Hepatocyte (in vitro differentiated cells): ENCODE results near the gene RPTOR. TPM values are rescaled to one million over a fixed set of nuclear protein-coding genes. Genes with fewer than 3 reads are reported as not detected.

ENCODE experiments used
- DNase-seq: peaks from one replicate; pipeline ENCODE4 v3.0.0-alpha.2; 2016; ENCODE audit warnings: low spot score
- H2AFZ ChIP-seq: fragments of 200-600 bp; sonication (generic); 2 replicates; pipeline ENCODE4 v1.6.0; 2016; ENCODE audit warnings: antibody characterized with exemption, mild to moderate bottlenecking
- H3K27ac ChIP-seq: fragments of 200-600 bp; sonication (generic); 2 replicates; pipeline ENCODE4 v1.5.1; 2016; ENCODE audit warnings: mild to moderate bottlenecking
- H3K27me3 ChIP-seq: fragments of 200-600 bp; sonication (generic); 2 replicates; pipeline ENCODE4 v1.6.1; 2016
- H3K36me3 ChIP-seq: fragments of 200-600 bp; sonication (generic); replicated peaks from 2 replicates; pipeline ENCODE4 v1.5.1; 2016; ENCODE audit warnings: low read depth; ENCODE audit not compliant: insufficient read depth
- H3K4me1 ChIP-seq: fragments of 200-600 bp; sonication (generic); 2 replicates; pipeline ENCODE4 v1.5.1; 2016; ENCODE audit warnings: mild to moderate bottlenecking, moderate library complexity; ENCODE audit not compliant: insufficient read depth
- H3K4me2 ChIP-seq: fragments of 200-600 bp; sonication (generic); 2 replicates; pipeline ENCODE4 v1.6.0; 2016
- H3K4me3 ChIP-seq: fragments of 200-600 bp; sonication (generic); 2 replicates; pipeline ENCODE4 v1.5.1; 2016; ENCODE audit warnings: mild to moderate bottlenecking
- H3K79me2 ChIP-seq: fragments of 200-600 bp; sonication (generic); 2 replicates; pipeline ENCODE4 v1.6.0; 2017; ENCODE audit warnings: mild to moderate bottlenecking
- H3K9me2 ChIP-seq: fragments of 200-600 bp; sonication (generic); replicated peaks from 2 replicates; pipeline ENCODE4 v1.6.0; 2017; ENCODE audit warnings: mild to moderate bottlenecking; ENCODE audit not compliant: insufficient read depth
- H3K9me3 ChIP-seq: fragments of 200-600 bp; sonication (generic); 2 replicates; pipeline ENCODE4 v1.5.1; 2016; ENCODE audit warnings: low read depth, mild to moderate bottlenecking
- H4K20me1 ChIP-seq: fragments of 200-600 bp; sonication (generic); 2 replicates; pipeline ENCODE4 v1.6.0; 2016; ENCODE audit warnings: mild to moderate bottlenecking; ENCODE audit not compliant: insufficient read depth, poor library complexity, severe bottlenecking
- EZH2 ChIP-seq: fragments of 200-600 bp; sonication (generic); IDR thresholded peaks from 2 replicates; pipeline ENCODE4 v1.6.1; 2016; ENCODE audit warnings: antibody characterized with exemption, mild to moderate bottlenecking, borderline replicate concordance
- EZH2phosphoT487 ChIP-seq: fragments of 200-600 bp; sonication (generic); IDR thresholded peaks from one replicate; pipeline ENCODE4 v1.6.1; 2018; ENCODE audit warnings: antibody characterized with exemption, mild to moderate bottlenecking, low read depth, moderate library complexity; ENCODE audit not compliant: unreplicated experiment, severe bottlenecking
- WGBS: methylation state at CpG from one replicate; pipeline ENCODE4 v1.1.6; 2016; ENCODE audit warnings: low lambda C conversion rate; ENCODE audit errors: missing lambda C conversion rate; 5-methylcytosine and 5-hydroxymethylcytosine counted together
- polyA plus RNA-seq: library from polyadenylated mRNA; unstranded; fragments of >200 nt; fragmentation: Nextera tagmentation; extraction: Ambion mirVana; gene quantifications from 2 replicates; pipeline ENCODE4 v1.2.1, GENCODE V29; 2016
- total RNA-seq: library from RNA; depleted of rRNA; stranded (reverse); fragments of >200 nt; gene quantifications from 2 replicates; pipeline ENCODE4 v1.2.3, GENCODE V29; 2014
- TF ChIP-seq, protein P1 (sequence below): fragments of 200-600 bp; sonication (generic); IDR thresholded peaks from 2 replicates; pipeline ENCODE4 v1.5.1; 2016; ENCODE audit warnings: antibody characterized with exemption, mild to moderate bottlenecking; ENCODE audit not compliant: poor library complexity

RPTOR gene
- total and polyA plus RNA-seq, 2 experiments from 2014 or later: 14.1 to 20.6 TPM

DNA sequence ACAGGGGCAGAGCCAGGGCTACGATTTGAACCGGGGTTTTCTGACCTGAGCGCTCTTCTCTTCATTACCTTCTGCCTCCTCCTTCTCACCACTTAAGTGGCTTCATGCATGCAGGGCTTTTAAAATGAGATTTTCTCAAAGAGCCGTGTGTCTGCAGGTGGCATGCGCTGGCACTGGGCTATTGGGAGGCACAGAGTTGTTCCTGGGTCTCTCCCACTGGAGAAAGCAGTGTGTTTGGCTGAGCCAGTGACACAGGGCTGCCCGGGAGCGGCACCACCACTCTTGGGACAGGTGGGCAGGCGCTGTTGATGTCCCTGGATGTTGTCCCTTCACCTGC lies 228.2 kb downstream of the RPTOR start:
- Histone ChIP-seq H3K9me2 (no peaks in the 10 kb centered on the region), H3K4me2 (no peak overlapping the region), H3K4me3 (no peak overlapping the region), H3K27ac (no peak overlapping the region), H3K9me3 (no peaks in the 10 kb centered on the region), H3K36me3 (no peaks in the 10 kb centered on the region), H3K27me3 (no peaks in the 10 kb centered on the region), H2AFZ (no peak overlapping the region), H3K79me2 (no peaks in the 10 kb centered on the region), H4K20me1 (no peaks in the 10 kb centered on the region), H3K4me1 (peaks cover 12% of the 10 kb centered on the region)
- TF ChIP-seq EZH2phosphoT487: no peak
- 85% methylated on average over 8 of the region's 8 CpGs for WGBS
- DNase-seq: no peak

DNA sequence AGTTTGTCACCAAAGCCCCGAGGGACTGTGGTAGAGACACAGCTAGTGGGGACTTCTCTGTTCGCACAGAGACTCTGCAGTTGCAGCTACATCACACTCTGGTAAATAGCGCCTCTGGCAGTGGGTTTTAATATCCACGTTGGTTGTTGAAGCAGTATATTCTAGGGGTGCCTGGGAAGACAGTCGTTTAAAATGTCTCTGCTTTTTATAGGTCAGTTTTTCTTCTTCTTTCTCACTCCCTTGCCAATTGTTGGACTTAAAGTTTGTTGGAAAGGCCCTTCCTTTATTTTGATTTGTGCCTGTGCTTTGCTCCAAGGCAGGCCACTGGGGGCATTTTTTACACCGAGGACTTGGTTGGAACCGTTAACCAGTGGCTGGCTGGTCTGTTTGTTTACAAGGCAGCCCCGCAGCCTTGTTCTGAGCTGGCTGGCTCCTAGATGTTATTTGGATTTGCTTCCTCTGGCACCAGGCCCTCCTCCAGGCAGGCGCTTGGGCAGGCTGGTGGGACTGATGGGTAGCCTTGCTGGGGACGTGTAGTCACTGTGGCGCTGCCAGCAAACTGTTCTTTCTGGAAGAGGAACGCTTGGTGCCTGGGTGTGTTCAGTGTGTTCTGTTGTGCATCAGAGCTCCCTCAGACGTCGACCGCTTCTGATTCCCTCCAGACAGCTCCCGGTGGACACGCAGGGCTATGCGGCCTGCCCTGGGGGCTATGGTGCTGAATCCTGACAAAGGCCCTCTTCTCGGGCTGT lies 228.8 kb downstream of the RPTOR start:
- Histone ChIP-seq H3K4me1 (peaks cover 12% of the 10 kb centered on the region), H3K27me3 (no peaks in the 10 kb centered on the region), H3K79me2 (no peaks in the 10 kb centered on the region), H3K4me3 (no peak overlapping the region), H4K20me1 (no peaks in the 10 kb centered on the region), H2AFZ (no peak overlapping the region), H3K9me2 (no peaks in the 10 kb centered on the region), H3K4me2 (peak overlapping the region; percentile 42), H3K36me3 (no peaks in the 10 kb centered on the region), H3K9me3 (no peaks in the 10 kb centered on the region), H3K27ac (peak overlapping the region; percentile 17)
- DNase-seq: no peak
- no peak for TF ChIP-seq EZH2phosphoT487
- TF ChIP-seq, protein P1, sequence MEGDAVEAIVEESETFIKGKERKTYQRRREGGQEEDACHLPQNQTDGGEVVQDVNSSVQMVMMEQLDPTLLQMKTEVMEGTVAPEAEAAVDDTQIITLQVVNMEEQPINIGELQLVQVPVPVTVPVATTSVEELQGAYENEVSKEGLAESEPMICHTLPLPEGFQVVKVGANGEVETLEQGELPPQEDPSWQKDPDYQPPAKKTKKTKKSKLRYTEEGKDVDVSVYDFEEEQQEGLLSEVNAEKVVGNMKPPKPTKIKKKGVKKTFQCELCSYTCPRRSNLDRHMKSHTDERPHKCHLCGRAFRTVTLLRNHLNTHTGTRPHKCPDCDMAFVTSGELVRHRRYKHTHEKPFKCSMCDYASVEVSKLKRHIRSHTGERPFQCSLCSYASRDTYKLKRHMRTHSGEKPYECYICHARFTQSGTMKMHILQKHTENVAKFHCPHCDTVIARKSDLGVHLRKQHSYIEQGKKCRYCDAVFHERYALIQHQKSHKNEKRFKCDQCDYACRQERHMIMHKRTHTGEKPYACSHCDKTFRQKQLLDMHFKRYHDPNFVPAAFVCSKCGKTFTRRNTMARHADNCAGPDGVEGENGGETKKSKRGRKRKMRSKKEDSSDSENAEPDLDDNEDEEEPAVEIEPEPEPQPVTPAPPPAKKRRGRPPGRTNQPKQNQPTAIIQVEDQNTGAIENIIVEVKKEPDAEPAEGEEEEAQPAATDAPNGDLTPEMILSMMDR: no peak
- no peak for TF ChIP-seq EZH2
- 60% methylated on average over 19 of the region's 19 CpGs for WGBS

DNA sequence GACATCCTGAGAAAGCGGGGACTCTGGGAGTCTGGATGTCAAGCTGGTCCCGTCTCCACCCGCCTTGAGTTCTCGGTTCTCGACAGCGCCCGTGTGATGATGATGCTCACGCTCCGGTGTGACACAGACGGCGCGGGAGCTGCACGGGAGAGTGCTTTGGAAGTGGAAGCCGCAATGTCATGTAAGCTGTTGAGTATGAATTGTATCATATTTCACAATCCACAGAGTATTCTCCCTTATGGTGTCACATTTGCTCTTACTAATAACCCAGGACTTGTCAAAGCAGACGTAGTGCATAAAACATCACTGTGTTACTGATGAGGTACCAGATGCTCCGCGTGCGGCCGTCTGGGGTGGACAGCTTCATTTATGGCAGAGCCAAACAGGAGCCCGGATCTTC lies 229.5 kb downstream of the RPTOR start:
- peak overlapping the region; percentile 42 for H3K4me2 ChIP-seq
- DNase-seq: no peak
- H3K27me3 ChIP-seq: no peaks in the 10 kb centered on the region
- H3K36me3 ChIP-seq: no peaks in the 10 kb centered on the region
- no peak overlapping the region for H3K4me3 ChIP-seq
- H3K4me1 ChIP-seq: peaks cover 12% of the 10 kb centered on the region
- H3K9me3 ChIP-seq: no peaks in the 10 kb centered on the region
- H4K20me1 ChIP-seq: no peaks in the 10 kb centered on the region
- 88% methylated on average over 20 of the region's 20 CpGs for WGBS
- TF ChIP-seq, protein P1: no peak
- TF ChIP-seq EZH2phosphoT487 (no peak), EZH2 (no peak)
- H3K27ac ChIP-seq: peak overlapping the region; percentile 17
- no peaks in the 10 kb centered on the region for H3K9me2 ChIP-seq
- H2AFZ ChIP-seq: no peak overlapping the region
- no peaks in the 10 kb centered on the region for H3K79me2 ChIP-seq

DNA sequence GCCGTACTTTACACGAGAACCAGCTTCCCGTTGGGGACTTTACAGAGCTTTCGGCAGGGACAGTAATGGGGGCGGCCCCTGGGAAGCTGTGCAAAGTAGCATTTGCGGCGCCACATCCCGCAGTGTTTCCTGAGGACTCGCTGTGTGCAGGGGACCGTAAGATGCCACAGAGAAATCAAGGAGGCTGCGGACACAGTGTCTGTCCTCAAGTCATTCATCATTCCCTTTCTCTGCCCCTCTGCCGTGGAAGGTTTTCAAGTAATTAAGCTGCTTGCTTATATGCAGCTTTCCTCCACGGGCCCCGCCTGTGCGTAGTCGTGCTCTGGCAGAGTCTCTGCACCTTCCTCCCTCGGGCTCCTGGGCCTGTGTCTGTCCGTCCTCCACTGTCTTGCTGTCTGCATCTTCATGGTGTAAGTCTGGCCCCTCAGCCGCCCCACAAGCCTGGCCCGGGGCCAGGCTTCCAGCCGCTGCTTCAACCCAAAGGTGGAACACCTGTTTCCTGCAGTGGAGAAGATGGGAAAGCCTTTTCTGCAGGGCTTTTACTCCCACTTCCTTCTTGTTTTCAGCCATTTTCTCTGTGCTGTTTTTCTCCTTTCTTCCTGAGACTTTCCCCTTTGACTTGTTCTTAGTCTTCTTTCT lies 230.1 kb downstream of the RPTOR start:
- no peak for DNase-seq
- Histone ChIP-seq H2AFZ (no peak overlapping the region), H3K9me2 (no peaks in the 10 kb centered on the region), H4K20me1 (no peaks in the 10 kb centered on the region), H3K9me3 (no peaks in the 10 kb centered on the region), H3K4me2 (no peak overlapping the region), H3K27ac (no peak overlapping the region), H3K27me3 (no peaks in the 10 kb centered on the region), H3K36me3 (no peaks in the 10 kb centered on the region), H3K4me3 (no peak overlapping the region), H3K79me2 (no peaks in the 10 kb centered on the region), H3K4me1 (peaks cover 12% of the 10 kb centered on the region)
- TF ChIP-seq EZH2: no peak
- TF ChIP-seq EZH2phosphoT487: no peak
- TF ChIP-seq, protein P1: no peak
- WGBS: 96% methylated on average over 21 of the region's 21 CpGs
